WI38 (cell line): ENCODE measurements around the gene KCND3.

Source experiments
- H3K4me3 ChIP-seq: 2 replicates; pipeline ENCODE4 v1.5.1; 2011; ENCODE audit warnings: low read depth, mild to moderate bottlenecking, control low read depth, low read length
- CTCF ChIP-seq: IDR thresholded peaks from 2 replicates; pipeline ENCODE4 v1.5.1; 2012; ENCODE audit warnings: low read depth, mild to moderate bottlenecking, control low read depth, low read length

KCND3 gene

GRCh38 chr1:111861523-111861922 is 127.9 kb downstream of the KCND3 start:
- no peak for TF ChIP-seq CTCF
- no peak overlapping the region for H3K4me3 ChIP-seq

- TF ChIP-seq CTCF, result no peak
- H3K4me3 ChIP-seq, result no peak overlapping the region
These were observed 132.2 kb downstream of the KCND3 start for GRCh38 chr1:111857194-111857651.

- H3K4me3 ChIP-seq, result no peak overlapping the region
- no peak for TF ChIP-seq CTCF
These were observed 132.9 kb downstream of the KCND3 start for GRCh38 chr1:111856411-111857185.

- H3K4me3 ChIP-seq, result no peak overlapping the region
- TF ChIP-seq CTCF, result no peak
These were observed 134.2 kb downstream of the KCND3 start for GRCh38 chr1:111855260-111855659.

- no peak for TF ChIP-seq CTCF
- no peak overlapping the region for H3K4me3 ChIP-seq
These were observed 137.2 kb downstream of the KCND3 start for GRCh38 chr1:111852261-111852721.

GRCh38 chr1:111851552-111851951 is 137.9 kb downstream of the KCND3 start:
- no peak overlapping the region for H3K4me3 ChIP-seq
- TF ChIP-seq CTCF, result no peak

- no peak overlapping the region for H3K4me3 ChIP-seq
- no peak for TF ChIP-seq CTCF
These were observed 139.4 kb downstream of the KCND3 start for GRCh38 chr1:111850109-111850508.
